Large intestine (tissue), 3 donors: Measurements from ENCODE around the gene IMPG1. TPM values are rescaled to one million over a fixed set of nuclear protein-coding genes. Genes with fewer than 3 reads are reported as not detected.

ENCODE experiments used
- DNase-seq, 2 donors: peaks; one replicate each; pipeline versions ENCODE4 v3.0.0 to v3.0.0-alpha.2; 2013
- H3K27ac ChIP-seq: one replicate; pipeline ENCODE4 v1.5.1; 2013; ENCODE audit warnings: low read length
- H3K27me3 ChIP-seq: 2 replicates; pipeline ENCODE4 v1.6.1; 2013; ENCODE audit warnings: low read length; ENCODE audit not compliant: control insufficient read depth, insufficient read depth
- H3K36me3 ChIP-seq: 2 replicates; pipeline ENCODE4 v1.6.1; 2013; ENCODE audit warnings: low read length; ENCODE audit not compliant: control insufficient read depth, insufficient read depth
- H3K4me1 ChIP-seq: one replicate; pipeline ENCODE4 v1.6.1; 2013; ENCODE audit warnings: low read length; ENCODE audit not compliant: control insufficient read depth, insufficient read depth
- H3K4me3 ChIP-seq: one replicate; pipeline ENCODE4 v1.5.1; 2013; ENCODE audit warnings: low read length
- H3K9me3 ChIP-seq: one replicate; pipeline ENCODE4 v1.6.1; 2013; ENCODE audit warnings: mild to moderate bottlenecking, low read depth, low read length, moderate library complexity; ENCODE audit not compliant: control insufficient read depth
- WGBS: methylation state at CpG from one replicate; pipeline ENCODE4 v1.1.5; 2013; ENCODE audit warnings: low lambda C conversion rate; ENCODE audit not compliant: insufficient coverage; 5-methylcytosine and 5-hydroxymethylcytosine counted together
- polyA plus RNA-seq: library from polyadenylated mRNA; unstranded; fragments of 120-200 nt; gene quantifications from one replicate; pipeline ENCODE4 v1.2.1, GENCODE V29; 2013

Gene IMPG1
- polyA plus RNA-seq, 1 donor: 3.4 TPM

DNA sequence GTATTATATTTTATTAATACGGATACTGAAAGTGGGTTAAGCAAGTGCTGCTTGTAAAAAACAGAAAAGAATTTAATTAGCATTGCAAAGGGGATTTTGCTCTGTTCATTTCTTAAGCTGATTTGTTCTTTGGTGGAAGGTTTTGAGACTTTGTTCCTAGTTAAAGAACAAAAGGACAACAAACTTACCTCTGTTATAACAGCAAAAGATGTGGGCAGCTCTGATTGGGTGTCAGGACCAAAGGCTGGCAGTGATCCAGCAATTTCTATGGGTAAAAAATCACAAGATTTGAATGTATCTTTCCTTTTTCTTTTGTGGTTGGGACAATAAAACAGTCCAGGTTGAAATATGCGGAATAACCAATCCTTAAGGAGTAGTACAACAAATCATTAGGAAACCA, 68.8 kb downstream of the IMPG1 start:
- Histone ChIP-seq H3K4me1 (no peaks in the 10 kb centered on the region), H3K27me3 (no peaks in the 10 kb centered on the region), H3K27ac (no peak overlapping the region), H3K9me3 (no peaks in the 10 kb centered on the region), H3K4me3 (no peak overlapping the region), H3K36me3 (no peaks in the 10 kb centered on the region)
- no peak for DNase-seq
- WGBS: 100% methylated on average over 1 of the region's 2 CpGs

DNA sequence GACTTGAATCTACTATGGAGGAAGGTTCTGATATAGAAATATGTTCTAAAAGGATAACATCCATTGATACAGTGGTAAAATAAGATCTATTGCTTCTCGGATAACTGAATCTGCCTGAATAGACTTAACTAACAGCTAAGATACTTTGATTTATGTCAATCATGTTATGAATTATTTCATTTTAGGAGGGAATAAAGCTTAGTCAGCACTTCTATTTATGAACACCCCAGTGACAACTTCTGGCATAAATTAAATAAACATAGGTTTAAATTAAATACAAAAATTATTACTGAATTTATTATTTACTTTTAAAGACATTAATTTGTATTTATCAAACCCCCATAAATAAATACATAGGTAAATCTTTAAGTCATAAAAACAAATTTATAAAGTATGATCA, 69.3 kb downstream of the IMPG1 start:
- Histone ChIP-seq H3K4me1 (no peaks in the 10 kb centered on the region), H3K4me3 (no peak overlapping the region), H3K27me3 (no peaks in the 10 kb centered on the region), H3K27ac (no peak overlapping the region), H3K9me3 (no peaks in the 10 kb centered on the region), H3K36me3 (no peaks in the 10 kb centered on the region)
- 100% methylated on average over 1 of the region's 1 CpG for WGBS
- no peak for DNase-seq

GRCh38 chr6:76000629-76001028, 71.8 kb downstream of the IMPG1 start:
- DNase-seq: no peak
- 78% methylated on average over 5 of the region's 5 CpGs for WGBS
- Histone ChIP-seq H3K4me1 (no peaks in the 10 kb centered on the region), H3K9me3 (no peaks in the 10 kb centered on the region), H3K4me3 (no peak overlapping the region), H3K27me3 (no peaks in the 10 kb centered on the region), H3K36me3 (no peaks in the 10 kb centered on the region), H3K27ac (no peak overlapping the region)

DNA sequence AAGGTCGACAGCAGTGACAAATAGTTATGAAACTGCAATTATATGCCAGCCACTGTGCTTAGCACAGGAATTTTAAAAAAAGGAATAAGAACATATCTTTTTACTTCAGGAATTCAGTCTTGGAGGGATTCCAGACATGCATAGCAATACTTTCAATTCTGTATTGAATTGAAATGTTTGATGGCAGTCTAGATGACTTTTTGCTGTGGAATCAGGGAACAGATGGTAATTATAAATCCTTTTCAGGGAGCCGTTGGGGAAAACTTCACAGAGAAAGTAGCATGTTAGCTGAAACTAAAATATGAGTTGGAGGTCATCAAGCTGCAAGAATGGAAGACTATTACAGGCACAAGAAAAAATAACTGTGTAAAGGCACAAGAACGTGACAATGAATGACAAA, 74.8 kb downstream of the IMPG1 start:
- no peaks in the 10 kb centered on the region for H3K27me3 ChIP-seq
- no peak overlapping the region for H3K27ac ChIP-seq
- H3K4me1 ChIP-seq: no peaks in the 10 kb centered on the region
- WGBS: 60% methylated on average over 1 of the region's 3 CpGs
- H3K9me3 ChIP-seq: no peaks in the 10 kb centered on the region
- DNase-seq: no peak
- no peak overlapping the region for H3K4me3 ChIP-seq
- H3K36me3 ChIP-seq: no peaks in the 10 kb centered on the region

- Histone ChIP-seq H3K36me3 (no peaks in the 10 kb centered on the region), H3K4me3 (no peak overlapping the region), H3K27ac (no peak overlapping the region), H3K4me1 (no peaks in the 10 kb centered on the region), H3K9me3 (no peaks in the 10 kb centered on the region), H3K27me3 (no peaks in the 10 kb centered on the region)
- no peak for DNase-seq
- WGBS: 42% methylated on average over 2 of the region's 6 CpGs
These were observed 79.0 kb downstream of the IMPG1 start for GRCh38 chr6:75993236-75994162.

DNA sequence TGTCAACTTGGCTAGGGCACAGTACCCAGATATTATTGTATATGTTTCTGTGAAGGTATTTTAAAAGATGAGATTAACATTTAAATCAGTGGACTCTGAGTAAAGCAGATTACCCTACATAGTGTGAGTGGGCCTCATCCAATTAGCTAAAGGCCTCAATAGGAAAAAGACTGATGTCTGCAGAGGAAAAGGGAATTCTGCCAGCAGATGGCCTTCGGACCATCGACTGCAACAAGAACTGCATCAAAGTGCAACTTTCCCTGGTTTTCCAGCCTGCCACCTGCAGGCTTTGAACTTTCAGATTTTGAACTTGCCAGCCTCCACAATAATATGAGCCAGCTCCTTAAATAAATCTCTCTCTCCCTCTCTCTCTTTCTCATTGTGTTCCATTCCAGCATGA, 80.5 kb downstream of the IMPG1 start:
- Histone ChIP-seq H3K4me1 (no peaks in the 10 kb centered on the region), H3K27me3 (no peaks in the 10 kb centered on the region), H3K27ac (no peak overlapping the region), H3K36me3 (no peaks in the 10 kb centered on the region), H3K4me3 (no peak overlapping the region), H3K9me3 (no peaks in the 10 kb centered on the region)
- no peak for DNase-seq
- no CpG with 5 or more reads among the region's 2 CpGs for WGBS

DNA sequence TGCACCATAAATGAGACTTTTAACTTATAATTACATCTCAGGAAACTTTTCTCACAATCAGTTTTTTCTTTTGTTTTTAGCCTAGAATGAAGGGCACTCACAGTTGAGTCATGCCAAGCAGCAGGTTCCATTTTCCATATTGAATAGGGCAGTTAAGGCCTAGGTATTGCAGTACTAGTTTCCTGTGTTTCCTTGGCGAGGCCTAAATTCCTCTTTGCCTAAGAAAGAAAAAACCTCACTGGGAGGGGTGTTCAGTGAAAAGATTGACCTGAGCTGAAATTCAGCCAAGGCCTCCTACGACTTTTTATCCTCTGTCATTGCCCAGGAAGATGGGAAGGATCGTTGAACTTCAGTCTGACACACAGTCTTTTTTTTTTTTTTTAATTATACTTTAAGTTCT, 85.5 kb downstream of the IMPG1 start:
- WGBS: no CpG with 5 or more reads among the region's 3 CpGs
- Histone ChIP-seq H3K27me3 (no peaks in the 10 kb centered on the region), H3K36me3 (no peaks in the 10 kb centered on the region), H3K9me3 (no peaks in the 10 kb centered on the region), H3K4me1 (no peaks in the 10 kb centered on the region), H3K27ac (no peak overlapping the region), H3K4me3 (no peak overlapping the region)
- DNase-seq: no peak

GRCh38 chr6:75975904-75976303, 96.6 kb downstream of the IMPG1 start:
- WGBS: 88% methylated on average over 1 of the region's 4 CpGs
- Histone ChIP-seq H3K27ac (no peak overlapping the region), H3K4me1 (no peaks in the 10 kb centered on the region), H3K9me3 (no peaks in the 10 kb centered on the region), H3K27me3 (no peaks in the 10 kb centered on the region), H3K36me3 (no peaks in the 10 kb centered on the region), H3K4me3 (no peak overlapping the region)
- no peak for DNase-seq

GRCh38 chr6:75970093-75970492, 102.4 kb downstream of the IMPG1 start:
- H3K4me1 ChIP-seq: no peaks in the 10 kb centered on the region
- no peak for DNase-seq
- no peaks in the 10 kb centered on the region for H3K27me3 ChIP-seq
- H3K36me3 ChIP-seq: no peaks in the 10 kb centered on the region
- no peak overlapping the region for H3K4me3 ChIP-seq
- no peaks in the 10 kb centered on the region for H3K9me3 ChIP-seq
- 100% methylated on average over 1 of the region's 2 CpGs for WGBS
- no peak overlapping the region for H3K27ac ChIP-seq

GRCh38 chr6:75968143-75968542, 104.3 kb downstream of the IMPG1 start:
- DNase-seq: no peak

GRCh38 chr6:75963569-75963968, 108.9 kb downstream of the IMPG1 start:
- no peak for DNase-seq
- no peaks in the 10 kb centered on the region for H3K4me1 ChIP-seq
- H3K27me3 ChIP-seq: no peaks in the 10 kb centered on the region
- H3K9me3 ChIP-seq: no peaks in the 10 kb centered on the region
- no peak overlapping the region for H3K27ac ChIP-seq
- H3K36me3 ChIP-seq: no peaks in the 10 kb centered on the region
- no CpG with 5 or more reads among the region's 1 CpG for WGBS
- no peak overlapping the region for H3K4me3 ChIP-seq

More at GRCh38 chr6:75968143-75968542, 104.3 kb downstream of the IMPG1 start:
- no peak overlapping the region for H3K27ac ChIP-seq
- H3K4me1 ChIP-seq: no peaks in the 10 kb centered on the region
- H3K4me3 ChIP-seq: no peak overlapping the region
- H3K36me3 ChIP-seq: no peaks in the 10 kb centered on the region
- no peaks in the 10 kb centered on the region for H3K9me3 ChIP-seq
- no peaks in the 10 kb centered on the region for H3K27me3 ChIP-seq
